Progenitor cell of endocrine pancreas (in vitro differentiated cells): ENCODE measurements around the gene IGF1R. TPM values are rescaled to one million over a fixed set of nuclear protein-coding genes. Genes with fewer than 3 reads are reported as not detected.

Experiments
- DNase-seq: peaks from one replicate; pipeline ENCODE4 v3.0.0; 2021; ENCODE audit warnings: low spot score; ENCODE audit not compliant: unreplicated experiment
- H3K27ac Mint-ChIP-seq: 2 replicates; pipeline ENCODE4 v1.8.0; 2021; ENCODE audit warnings: mild to moderate bottlenecking, moderate library complexity, mixed read lengths
- H3K27me3 Mint-ChIP-seq: 2 replicates; pipeline ENCODE4 v1.8.0; 2021; ENCODE audit warnings: mixed read lengths
- H3K36me3 Mint-ChIP-seq: 2 replicates; pipeline ENCODE4 v1.8.0; 2022; ENCODE audit warnings: mixed read lengths; ENCODE audit not compliant: insufficient read depth
- H3K4me1 Mint-ChIP-seq: 2 replicates; pipeline ENCODE4 v1.8.0; 2021; ENCODE audit warnings: low read depth, mixed read lengths
- H3K4me3 Mint-ChIP-seq: 2 replicates; pipeline ENCODE4 v1.8.0; 2021; ENCODE audit warnings: low read depth, mild to moderate bottlenecking, moderate library complexity, mixed read lengths
- H3K9me3 Mint-ChIP-seq: 2 replicates; pipeline ENCODE4 v1.8.0; 2021; ENCODE audit warnings: low read depth, mixed read lengths
- CTCF ChIP-seq: fragments of 200-600 bp; sonication (generic); IDR thresholded peaks from one replicate; pipeline ENCODE4 v1.5.0; 2021; ENCODE audit warnings: antibody characterized with exemption, mild to moderate bottlenecking; ENCODE audit not compliant: unreplicated experiment
- total RNA-seq: library from RNA; stranded (reverse); gene quantifications from 2 replicates; pipeline ENCODE4 v1.2.1, GENCODE V29; 2021

The IGF1R gene
- total RNA-seq, 1 donor from 2014 or later, result 106 TPM

- Mint-ChIP-seq H3K27me3 (no peaks in the 10 kb centered on the region), H3K9me3 (no peaks in the 10 kb centered on the region), H3K27ac (no peak overlapping the region), H3K36me3 (peaks cover 30% of the 10 kb centered on the region), H3K4me3 (no peak overlapping the region), H3K4me1 (no peaks in the 10 kb centered on the region)
- no peak for TF ChIP-seq CTCF
- DNase-seq, result no peak
These were observed 307.0 kb downstream of the IGF1R start for GRCh38 chr15:98955331-98955730.

- no peak for TF ChIP-seq CTCF
- H3K4me3 Mint-ChIP-seq, result no peak overlapping the region
- DNase-seq, result no peak
- H3K9me3 Mint-ChIP-seq, result no peaks in the 10 kb centered on the region
- no peak overlapping the region for H3K27ac Mint-ChIP-seq
- H3K4me1 Mint-ChIP-seq, result no peaks in the 10 kb centered on the region
- peaks cover 36% of the 10 kb centered on the region for H3K36me3 Mint-ChIP-seq
- H3K27me3 Mint-ChIP-seq, result no peaks in the 10 kb centered on the region
These were observed 307.8 kb downstream of the IGF1R start for GRCh38 chr15:98955961-98956723.

- no peak overlapping the region for H3K4me3 Mint-ChIP-seq
- TF ChIP-seq CTCF, result no peak
- no peak for DNase-seq
- H3K9me3 Mint-ChIP-seq, result peaks cover 4% of the 10 kb centered on the region
- no peaks in the 10 kb centered on the region for H3K4me1 Mint-ChIP-seq
- H3K27ac Mint-ChIP-seq, result no peak overlapping the region
- peaks cover 44% of the 10 kb centered on the region for H3K36me3 Mint-ChIP-seq
- H3K27me3 Mint-ChIP-seq, result no peaks in the 10 kb centered on the region
These were observed 308.6 kb downstream of the IGF1R start for GRCh38 chr15:98956796-98957553.

- Mint-ChIP-seq H3K4me3 (no peak overlapping the region), H3K27ac (peak overlapping the region; percentile 37), H3K27me3 (no peaks in the 10 kb centered on the region), H3K4me1 (no peaks in the 10 kb centered on the region), H3K9me3 (peaks cover 10% of the 10 kb centered on the region), H3K36me3 (peaks cover 46% of the 10 kb centered on the region)
- DNase-seq, result no peak
- no peak for TF ChIP-seq CTCF
These were observed 309.3 kb downstream of the IGF1R start for GRCh38 chr15:98957655-98958054.

- Mint-ChIP-seq H3K4me1 (no peaks in the 10 kb centered on the region), H3K9me3 (peaks cover 10% of the 10 kb centered on the region), H3K27ac (no peak overlapping the region), H3K4me3 (no peak overlapping the region), H3K27me3 (no peaks in the 10 kb centered on the region), H3K36me3 (peaks cover 50% of the 10 kb centered on the region)
- no peak for TF ChIP-seq CTCF
- no peak for DNase-seq
These were observed 309.7 kb downstream of the IGF1R start for GRCh38 chr15:98958076-98958475.
